Measurements from ENCODE around the gene CDH11. TPM values are rescaled to one million over a fixed set of nuclear protein-coding genes. Genes with fewer than 3 reads are reported as not detected.

CDH11 gene
- total and polyA plus RNA-seq, 10 donors: 4.3 to 721 (median 305) TPM

DNA sequence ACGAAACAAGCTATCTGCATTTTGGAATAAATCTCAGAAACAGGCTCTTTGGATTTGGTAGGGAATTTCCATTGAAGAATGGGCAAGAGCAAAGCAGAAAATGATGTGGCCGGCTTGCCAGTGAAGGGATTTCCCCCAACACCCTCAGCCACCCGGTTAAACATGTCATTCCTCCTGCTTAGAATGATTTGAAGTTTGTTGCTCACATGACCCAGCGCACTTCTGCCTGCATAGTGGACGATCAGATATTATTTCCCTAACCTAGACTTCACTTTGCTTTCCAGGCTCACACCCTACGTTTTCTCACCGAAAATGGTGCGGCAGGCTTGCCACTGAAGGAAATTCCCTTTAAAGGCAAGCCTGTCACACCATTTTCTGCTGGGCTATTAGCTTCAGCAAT lies 170.7 kb downstream of the CDH11 start:
- intact Hi-C loops (cut with DNase I; ENCODE audit: low total_unique reads): no loop called here
- peaks cover 0 to 13% (median 2%) of the 10 kb centered on the region in 8 donors for H3K9me3 ChIP-seq
- TF ChIP-seq POLR2AphosphoS5 (IDR thresholded peaks at IDR 0.05) (no peak), POLR2A (IDR thresholded peaks at IDR 0.05) (no peak)
- TF ChIP-seq, protein P1, sequence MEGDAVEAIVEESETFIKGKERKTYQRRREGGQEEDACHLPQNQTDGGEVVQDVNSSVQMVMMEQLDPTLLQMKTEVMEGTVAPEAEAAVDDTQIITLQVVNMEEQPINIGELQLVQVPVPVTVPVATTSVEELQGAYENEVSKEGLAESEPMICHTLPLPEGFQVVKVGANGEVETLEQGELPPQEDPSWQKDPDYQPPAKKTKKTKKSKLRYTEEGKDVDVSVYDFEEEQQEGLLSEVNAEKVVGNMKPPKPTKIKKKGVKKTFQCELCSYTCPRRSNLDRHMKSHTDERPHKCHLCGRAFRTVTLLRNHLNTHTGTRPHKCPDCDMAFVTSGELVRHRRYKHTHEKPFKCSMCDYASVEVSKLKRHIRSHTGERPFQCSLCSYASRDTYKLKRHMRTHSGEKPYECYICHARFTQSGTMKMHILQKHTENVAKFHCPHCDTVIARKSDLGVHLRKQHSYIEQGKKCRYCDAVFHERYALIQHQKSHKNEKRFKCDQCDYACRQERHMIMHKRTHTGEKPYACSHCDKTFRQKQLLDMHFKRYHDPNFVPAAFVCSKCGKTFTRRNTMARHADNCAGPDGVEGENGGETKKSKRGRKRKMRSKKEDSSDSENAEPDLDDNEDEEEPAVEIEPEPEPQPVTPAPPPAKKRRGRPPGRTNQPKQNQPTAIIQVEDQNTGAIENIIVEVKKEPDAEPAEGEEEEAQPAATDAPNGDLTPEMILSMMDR (IDR thresholded peaks at IDR 0.05 in 8 of 11, conservative IDR thresholded peaks at IDR 0.05 in 3 of 11): no peak
- no peak overlapping the region for H3K4me3 ChIP-seq
- no peak overlapping the region for H3K27ac ChIP-seq
- DNase-seq: no peak
- H3K27me3 ChIP-seq (replicated peaks in 1 of 7): no peaks in the 10 kb centered on the region
- H3K4me1 ChIP-seq: no peaks in the 10 kb centered on the region
- WGBS, 5 donors: 80 to 88% (median 86%) methylated on average over 8 of the region's 8 CpGs
- H3K36me3 ChIP-seq: peaks cover 0 to 39% (median 6%) of the 10 kb centered on the region in 6 donors

DNA sequence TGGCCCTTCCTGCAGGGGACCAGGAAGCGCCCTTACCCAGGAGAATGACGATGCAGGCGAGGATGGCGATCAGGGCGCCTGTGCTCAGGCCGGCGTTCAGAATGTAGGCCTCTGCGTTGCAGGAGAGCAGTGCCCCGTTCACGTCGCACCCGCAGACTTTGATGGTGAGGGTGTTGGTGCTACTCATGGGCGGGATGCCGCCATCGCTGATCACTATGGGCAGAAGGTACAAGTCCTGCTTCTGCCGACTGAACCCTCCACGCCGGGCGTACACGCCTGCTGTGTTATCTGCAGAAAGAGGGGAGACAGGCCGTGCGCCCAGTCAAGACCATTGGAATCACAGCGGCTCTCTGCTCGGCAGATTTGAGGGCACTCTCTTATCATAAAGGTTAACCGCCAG lies 171.1 kb downstream of the CDH11 start:
- intact Hi-C loops (cut with DNase I; ENCODE audit: low total_unique reads): no loop called here
- Histone ChIP-seq H3K9me3 (peaks cover 0 to 13% (median 2%) of the 10 kb centered on the region in 8 donors), H3K4me1 (no peaks in the 10 kb centered on the region), H3K27me3 (replicated peaks in 1 of 7) (no peaks in the 10 kb centered on the region), H3K36me3 (peaks cover 0 to 39% (median 6%) of the 10 kb centered on the region in 6 donors), H3K4me3 (no peak overlapping the region), H3K27ac (no peak overlapping the region)
- WGBS, 5 donors: 92 to 97% (median 96%) methylated on average over 24 to 25 of the region's 25 CpGs
- no peak for TF ChIP-seq POLR2A (IDR thresholded peaks at IDR 0.05)
- TF ChIP-seq POLR2AphosphoS5 (IDR thresholded peaks at IDR 0.05): peak in 2 of 3 donors; percentile 48 to 49
- TF ChIP-seq, protein P1 (IDR thresholded peaks at IDR 0.05 in 8 of 11, conservative IDR thresholded peaks at IDR 0.05 in 3 of 11): no peak
- peak; percentile 73 for DNase-seq

DNA sequence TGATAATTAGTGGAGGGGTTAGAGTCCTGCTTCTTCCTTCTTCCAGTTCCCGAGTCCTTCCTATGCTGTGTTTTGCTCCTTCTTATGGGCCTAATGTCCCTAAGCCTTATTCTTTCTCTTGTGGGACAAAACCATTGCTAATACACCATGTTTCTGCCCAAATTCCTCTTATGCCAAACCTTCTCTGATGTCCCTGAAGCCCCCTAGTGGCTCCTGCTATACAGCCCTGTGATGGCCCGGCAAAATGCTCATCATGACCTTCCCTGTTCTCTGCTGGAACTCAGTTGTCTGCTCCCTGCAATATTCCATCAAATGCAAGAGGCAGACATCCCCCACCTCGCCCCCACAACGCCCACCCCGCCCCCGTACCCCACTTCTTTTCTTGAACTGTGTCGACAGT lies 171.6 kb downstream of the CDH11 start:
- DNase-seq: no peak
- H3K4me3 ChIP-seq: no peak overlapping the region
- H3K4me1 ChIP-seq: no peaks in the 10 kb centered on the region
- no peak for TF ChIP-seq POLR2A (IDR thresholded peaks at IDR 0.05)
- no peak for TF ChIP-seq POLR2AphosphoS5 (IDR thresholded peaks at IDR 0.05)
- TF ChIP-seq, protein P1 (IDR thresholded peaks at IDR 0.05 in 8 of 11, conservative IDR thresholded peaks at IDR 0.05 in 3 of 11): no peak
- peaks cover 0 to 13% (median 2%) of the 10 kb centered on the region in 8 donors for H3K9me3 ChIP-seq
- no peak overlapping the region for H3K27ac ChIP-seq
- no peaks in the 10 kb centered on the region for H3K27me3 ChIP-seq (replicated peaks in 1 of 7)
- H3K36me3 ChIP-seq: peaks cover 0 to 39% (median 6%) of the 10 kb centered on the region in 6 donors
- 79 to 92% (median 84%) methylated on average over 7 of the region's 7 CpGs for WGBS, 5 donors
- intact Hi-C loops (cut with DNase I; ENCODE audit: low total_unique reads): no loop called here

DNA sequence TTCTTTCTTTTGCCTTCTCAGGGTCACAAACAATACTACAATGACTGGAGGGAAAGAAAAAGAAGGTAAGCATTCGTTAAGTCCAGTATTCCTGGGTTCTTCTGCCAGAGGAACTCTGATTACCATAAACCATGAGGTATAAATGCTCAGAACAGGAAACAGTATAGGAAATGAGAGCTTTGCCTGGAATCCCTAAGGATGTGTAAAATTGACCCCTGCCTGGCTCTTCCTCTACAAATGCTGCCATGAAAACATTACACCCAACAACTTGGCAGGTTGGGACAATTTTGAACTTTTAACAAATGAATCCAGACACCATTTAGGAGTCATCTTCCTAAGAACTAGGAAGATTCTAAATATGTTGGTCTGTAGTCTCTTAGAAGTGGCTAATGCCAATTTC lies 173.8 kb downstream of the CDH11 start:
- intact Hi-C loops (cut with DNase I; ENCODE audit: low total_unique reads): no loop called here
- no peak overlapping the region for H3K4me3 ChIP-seq
- peak overlapping the region in 1 of 8 donors; percentile 43 for H3K27ac ChIP-seq
- TF ChIP-seq, protein P1 (IDR thresholded peaks at IDR 0.05 in 8 of 11, conservative IDR thresholded peaks at IDR 0.05 in 3 of 11): no peak
- TF ChIP-seq POLR2A (IDR thresholded peaks at IDR 0.05): no peak
- TF ChIP-seq POLR2AphosphoS5 (IDR thresholded peaks at IDR 0.05): no peak
- peaks cover 0 to 12% (median 2%) of the 10 kb centered on the region in 8 donors for H3K9me3 ChIP-seq
- no peak for DNase-seq
- 16 to 61% (median 33%) methylated on average over 1 of the region's 1 CpG for WGBS, 5 donors
- no peaks in the 10 kb centered on the region for H3K4me1 ChIP-seq
- H3K36me3 ChIP-seq: peaks cover 0 to 39% (median 6%) of the 10 kb centered on the region in 6 donors
- H3K27me3 ChIP-seq (replicated peaks in 1 of 7): no peaks in the 10 kb centered on the region

All from spleen (tissue), 11 donors.